Vagina (tissue), 2 donors: ENCODE measurements around the gene MPRIP.

Experiments used
- POLR2A ChIP-seq, 2 donors: fragments of 450-650 bp; IDR thresholded peaks; one replicate each; pipeline ENCODE4 v1.6.1; 2017; ENCODE audit warnings: antibody characterized with exemption in 2 of 2, mild to moderate bottlenecking in 2 of 2, moderate library complexity in 2 of 2
- POLR2AphosphoS5 ChIP-seq, 2 donors: sonication (generic); formaldehyde crosslinking; IDR thresholded peaks; one replicate each; pipeline ENCODE4 v1.9.0; 2017; ENCODE audit warnings: antibody characterized with exemption in 2 of 2, mild to moderate bottlenecking in 2 of 2, low read depth in 1 of 2; ENCODE audit not compliant: insufficient read depth in 1 of 2
- TF ChIP-seq, protein P1 (sequence below), 3 experiments: fragments of 450-650 bp in 2 of 3; fragments of 200-600 bp in 1 of 3; sonication (generic) in 1 of 3; IDR thresholded peaks; one replicate each; pipeline ENCODE4 v1.5.1; 2017 to 2019; ENCODE audit warnings: antibody characterized with exemption in 3 of 3, mild to moderate bottlenecking in 2 of 3, moderate library complexity in 2 of 3

DNA sequence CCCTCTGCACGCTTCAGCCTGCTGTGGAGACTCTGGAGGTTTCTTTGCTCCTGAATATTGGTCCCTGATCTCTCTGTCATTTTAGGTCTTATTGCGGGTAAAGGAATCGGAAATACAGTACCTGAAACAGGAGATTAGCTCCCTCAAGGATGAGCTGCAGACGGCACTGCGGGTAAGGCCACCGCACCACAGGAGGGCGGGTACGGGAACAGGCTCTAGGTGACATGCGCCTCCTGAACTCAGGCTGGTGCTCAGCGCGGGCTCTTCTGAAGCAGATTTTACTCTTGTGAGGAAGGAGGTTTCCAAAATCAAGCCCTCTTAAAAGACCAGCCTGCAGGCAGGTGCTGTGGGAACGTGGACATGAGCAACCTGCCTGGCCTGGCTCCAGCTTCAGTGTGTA, 134.1 kb downstream of the MPRIP start:
- TF ChIP-seq, protein P1, sequence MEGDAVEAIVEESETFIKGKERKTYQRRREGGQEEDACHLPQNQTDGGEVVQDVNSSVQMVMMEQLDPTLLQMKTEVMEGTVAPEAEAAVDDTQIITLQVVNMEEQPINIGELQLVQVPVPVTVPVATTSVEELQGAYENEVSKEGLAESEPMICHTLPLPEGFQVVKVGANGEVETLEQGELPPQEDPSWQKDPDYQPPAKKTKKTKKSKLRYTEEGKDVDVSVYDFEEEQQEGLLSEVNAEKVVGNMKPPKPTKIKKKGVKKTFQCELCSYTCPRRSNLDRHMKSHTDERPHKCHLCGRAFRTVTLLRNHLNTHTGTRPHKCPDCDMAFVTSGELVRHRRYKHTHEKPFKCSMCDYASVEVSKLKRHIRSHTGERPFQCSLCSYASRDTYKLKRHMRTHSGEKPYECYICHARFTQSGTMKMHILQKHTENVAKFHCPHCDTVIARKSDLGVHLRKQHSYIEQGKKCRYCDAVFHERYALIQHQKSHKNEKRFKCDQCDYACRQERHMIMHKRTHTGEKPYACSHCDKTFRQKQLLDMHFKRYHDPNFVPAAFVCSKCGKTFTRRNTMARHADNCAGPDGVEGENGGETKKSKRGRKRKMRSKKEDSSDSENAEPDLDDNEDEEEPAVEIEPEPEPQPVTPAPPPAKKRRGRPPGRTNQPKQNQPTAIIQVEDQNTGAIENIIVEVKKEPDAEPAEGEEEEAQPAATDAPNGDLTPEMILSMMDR (IDR thresholded peaks at IDR 0.05), result no peak
- TF ChIP-seq POLR2A (IDR thresholded peaks at IDR 0.05) (no peak), POLR2AphosphoS5 (IDR thresholded peaks at IDR 0.05; ENCODE audit: insufficient read depth in 1 of 2, low read depth in 1 of 2) (no peak)
